Suprapubic skin (tissue), 3 donors: ENCODE measurements around the gene BASP1.

Experiments
- EP300 ChIP-seq: sonication (generic); formaldehyde crosslinking; IDR thresholded peaks from one replicate; pipeline ENCODE4 v1.6.1; 2017; ENCODE audit warnings: antibody characterized with exemption
- TF ChIP-seq, protein P1 (sequence below), 2 donors: fragments of 200-600 bp in 1 of 2; fragments of 450-650 bp in 1 of 2; sonication (generic) in 1 of 2; IDR thresholded peaks; one replicate each; pipeline ENCODE4 v1.5.1; 2016 to 2019; ENCODE audit warnings: antibody characterized with exemption in 2 of 2, mild to moderate bottlenecking in 1 of 2, moderate library complexity in 1 of 2

DNA sequence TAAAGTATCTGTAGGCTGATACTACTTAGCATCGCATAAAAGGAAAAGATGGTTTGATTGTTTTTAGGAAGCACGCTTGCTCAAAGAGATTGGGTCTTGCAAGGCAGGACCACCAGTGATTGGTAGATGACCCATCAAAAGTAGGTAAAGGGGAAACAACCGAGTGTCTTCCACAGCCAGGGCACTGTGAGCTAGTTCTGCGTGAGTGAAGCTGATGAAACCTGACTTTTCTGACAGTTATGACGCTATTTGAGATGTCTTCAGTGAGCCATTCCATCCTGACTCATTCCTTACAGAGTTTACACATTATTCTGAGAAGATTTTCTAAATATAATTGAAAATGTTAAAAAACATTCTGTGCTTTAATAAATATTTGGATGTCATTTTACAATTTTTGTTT is 49.7 kb downstream of the BASP1 start:
- TF ChIP-seq, protein P1, sequence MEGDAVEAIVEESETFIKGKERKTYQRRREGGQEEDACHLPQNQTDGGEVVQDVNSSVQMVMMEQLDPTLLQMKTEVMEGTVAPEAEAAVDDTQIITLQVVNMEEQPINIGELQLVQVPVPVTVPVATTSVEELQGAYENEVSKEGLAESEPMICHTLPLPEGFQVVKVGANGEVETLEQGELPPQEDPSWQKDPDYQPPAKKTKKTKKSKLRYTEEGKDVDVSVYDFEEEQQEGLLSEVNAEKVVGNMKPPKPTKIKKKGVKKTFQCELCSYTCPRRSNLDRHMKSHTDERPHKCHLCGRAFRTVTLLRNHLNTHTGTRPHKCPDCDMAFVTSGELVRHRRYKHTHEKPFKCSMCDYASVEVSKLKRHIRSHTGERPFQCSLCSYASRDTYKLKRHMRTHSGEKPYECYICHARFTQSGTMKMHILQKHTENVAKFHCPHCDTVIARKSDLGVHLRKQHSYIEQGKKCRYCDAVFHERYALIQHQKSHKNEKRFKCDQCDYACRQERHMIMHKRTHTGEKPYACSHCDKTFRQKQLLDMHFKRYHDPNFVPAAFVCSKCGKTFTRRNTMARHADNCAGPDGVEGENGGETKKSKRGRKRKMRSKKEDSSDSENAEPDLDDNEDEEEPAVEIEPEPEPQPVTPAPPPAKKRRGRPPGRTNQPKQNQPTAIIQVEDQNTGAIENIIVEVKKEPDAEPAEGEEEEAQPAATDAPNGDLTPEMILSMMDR (IDR thresholded peaks at IDR 0.05) = no peak
- no peak for TF ChIP-seq EP300
